ENCODE measurements around the gene FCGR3A. TPM values are rescaled to one million over a fixed set of nuclear protein-coding genes. Genes with fewer than 3 reads are reported as not detected.
A peak's percentile ranks its signal among the peaks of the same experiment; 100 is the strongest.
"Not testable (repeated sequence)": the region's sequence is repeated elsewhere in the genome, so short reads cannot be mapped to it uniquely, and the experiment has no call there.

The FCGR3A gene
- total RNA-seq, 3 donors from 2014 or later: 1.1 to 23.1 (median 19.8) TPM

DNA sequence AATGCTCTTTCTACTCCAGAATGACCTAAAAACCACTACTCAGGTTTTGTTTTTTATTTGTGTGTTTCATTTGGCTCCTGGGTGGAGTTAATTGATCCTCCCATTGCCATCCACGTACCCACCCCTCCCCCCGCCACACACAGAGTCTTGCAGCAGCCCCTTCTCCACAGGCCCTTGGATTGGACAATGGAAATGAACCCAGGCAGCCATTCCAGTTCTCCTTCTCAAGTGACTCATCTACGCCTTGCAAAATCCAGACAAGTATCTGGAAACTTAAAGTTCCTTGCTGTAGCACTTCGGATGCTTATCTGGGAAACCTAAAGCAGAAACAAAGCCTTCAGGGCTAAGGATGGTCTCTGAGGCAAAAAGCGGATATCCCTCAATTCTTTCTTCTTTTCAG lies 1.3 kb upstream of the FCGR3A start:
- H3K4me1 ChIP-seq (ENCODE audit: low read depth); H3K36me3 ChIP-seq (ENCODE audit: low read depth); H3K9me3 ChIP-seq; DNase-seq; ATAC-seq; intact Hi-C loops (cut with DNase I, micrococcal nuclease); H3K4me3 ChIP-seq: not testable (repeated sequence)

DNA sequence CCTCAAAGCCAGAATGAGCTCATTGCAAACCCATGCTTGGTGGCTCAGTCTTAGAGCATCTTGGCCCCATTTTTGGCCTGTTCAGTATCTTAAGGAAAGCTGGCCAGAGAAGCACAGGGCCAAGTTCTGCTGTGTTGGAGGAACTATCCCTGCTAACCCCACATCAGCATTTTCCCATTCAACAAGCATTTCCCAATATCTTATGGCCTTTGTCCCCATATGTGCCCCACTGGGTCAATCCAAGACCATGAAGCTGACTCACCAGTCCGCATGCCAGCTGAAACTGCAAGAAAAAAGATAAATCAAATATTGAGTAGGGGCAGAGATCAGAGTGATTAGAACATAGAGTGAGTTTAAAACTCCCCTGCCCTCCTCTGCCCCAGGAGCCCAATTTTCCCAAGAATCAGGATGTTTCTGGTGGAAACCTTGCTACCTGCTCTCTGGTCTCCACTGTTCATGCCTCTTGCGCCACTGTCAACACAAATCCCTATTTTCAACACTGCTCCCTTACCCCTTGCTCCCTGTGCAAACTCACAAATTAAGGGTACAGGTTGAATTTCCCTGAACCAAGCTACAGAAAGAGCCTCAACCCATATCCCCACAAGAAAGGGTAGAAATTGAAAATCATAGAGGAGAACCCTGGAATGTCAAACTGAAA lies 740 bp downstream of the FCGR3A start:
- H3K9me3 ChIP-seq; intact Hi-C loops (cut with DNase I, micrococcal nuclease); H3K36me3 ChIP-seq (ENCODE audit: low read depth); DNase-seq; ATAC-seq; H3K4me3 ChIP-seq; H3K4me1 ChIP-seq (ENCODE audit: low read depth): not testable (repeated sequence)

DNA sequence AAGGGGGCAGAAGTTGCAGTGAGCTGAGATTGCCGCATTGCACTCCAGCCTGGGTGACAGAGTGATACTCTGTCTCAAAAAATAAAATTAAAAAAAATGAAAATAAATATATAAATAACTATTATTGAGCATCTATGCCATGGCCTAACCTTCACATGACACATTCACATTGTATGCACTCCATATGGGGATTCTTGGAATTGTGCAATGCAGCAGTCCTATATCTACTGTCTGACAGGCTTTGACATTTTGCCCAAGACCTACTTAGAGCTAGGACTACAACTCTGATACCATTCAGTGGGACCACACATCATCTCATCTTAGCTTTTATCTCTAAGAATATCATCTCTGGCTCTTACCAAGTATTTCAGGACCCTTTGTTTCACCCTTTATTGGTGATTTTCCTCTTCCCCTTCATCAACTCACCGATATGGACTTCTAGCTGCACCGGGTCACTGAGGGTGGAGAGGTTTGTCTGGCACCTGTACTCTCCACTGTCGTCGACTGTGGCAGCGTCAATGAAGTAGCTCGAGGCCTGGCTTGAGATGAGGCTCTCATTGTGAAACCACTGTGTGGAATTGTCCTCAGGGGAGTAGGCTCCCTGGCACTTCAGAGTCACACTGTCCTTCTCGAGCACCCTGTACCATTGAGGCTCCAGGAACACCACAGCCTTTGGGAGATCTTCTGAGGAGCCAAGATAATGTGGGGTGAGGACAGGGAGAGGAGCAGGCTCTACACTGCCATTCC lies 1.4 kb downstream of the FCGR3A start:
- H3K4me3 ChIP-seq; H3K9me3 ChIP-seq; ATAC-seq; intact Hi-C loops (cut with DNase I, micrococcal nuclease); DNase-seq; H3K36me3 ChIP-seq (ENCODE audit: low read depth); H3K4me1 ChIP-seq (ENCODE audit: low read depth): not testable (repeated sequence)

DNA sequence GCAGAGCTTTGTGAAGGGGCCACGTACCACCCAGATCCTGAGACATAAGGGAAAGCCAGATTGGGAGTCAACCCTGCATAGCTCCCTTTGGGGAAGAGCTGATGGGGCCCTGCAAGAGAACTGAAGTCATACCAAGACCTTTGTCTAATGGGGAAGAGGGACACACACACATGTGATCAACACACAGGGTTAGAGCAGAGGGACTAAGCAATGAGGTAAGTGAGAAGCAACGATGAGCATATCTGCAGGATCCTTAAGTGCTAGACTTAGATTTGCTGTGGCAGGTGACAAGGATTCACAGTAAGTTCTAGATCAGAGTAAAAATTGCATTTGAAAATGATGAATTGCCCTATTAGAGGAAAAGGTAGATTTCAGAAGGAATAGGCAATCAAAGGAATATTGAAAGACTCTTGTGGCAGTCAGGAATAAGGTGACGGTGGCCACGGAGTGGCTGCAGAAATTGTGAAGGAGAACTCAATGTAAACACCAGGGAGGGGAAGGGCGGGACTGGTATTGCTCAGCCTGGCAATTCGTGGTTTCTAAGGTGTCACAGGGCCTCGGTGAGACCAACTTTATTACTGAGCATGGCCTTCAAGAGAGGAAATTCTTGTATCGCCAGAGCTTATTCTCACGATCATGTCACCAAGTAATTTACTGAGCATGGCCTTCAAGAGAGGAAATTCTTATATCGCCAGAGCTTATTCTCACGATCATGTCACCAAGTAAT lies 4.5 kb downstream of the FCGR3A start:
- ATAC-seq: peak; percentile 74
- intact Hi-C loops (cut with DNase I, micrococcal nuclease); DNase-seq; H3K36me3 ChIP-seq (ENCODE audit: low read depth); H3K4me1 ChIP-seq (ENCODE audit: low read depth); H3K4me3 ChIP-seq; H3K9me3 ChIP-seq: not testable (repeated sequence)

DNA sequence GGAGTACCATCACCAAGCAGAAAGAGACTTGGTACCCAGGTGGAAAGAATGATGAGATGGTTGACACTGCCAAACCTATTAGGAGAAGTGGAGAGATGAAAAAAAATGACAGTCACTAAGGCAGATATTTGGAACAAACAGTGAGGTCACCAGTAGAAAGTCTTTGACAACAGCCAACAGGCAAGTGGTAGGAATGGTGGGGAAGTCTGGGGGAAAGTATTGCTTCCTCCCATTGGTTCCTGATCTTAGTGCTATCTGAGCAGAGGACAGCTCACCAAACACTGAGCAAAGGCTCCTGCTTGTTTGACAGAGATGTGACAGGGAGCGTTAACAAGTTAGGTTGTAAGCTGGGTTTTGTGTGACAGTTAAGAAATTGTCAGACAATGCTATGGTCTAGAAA lies 6.5 kb downstream of the FCGR3A start:
- ATAC-seq; H3K4me1 ChIP-seq (ENCODE audit: low read depth); DNase-seq; H3K4me3 ChIP-seq; intact Hi-C loops (cut with DNase I, micrococcal nuclease); H3K36me3 ChIP-seq (ENCODE audit: low read depth); H3K9me3 ChIP-seq: not testable (repeated sequence)

DNA sequence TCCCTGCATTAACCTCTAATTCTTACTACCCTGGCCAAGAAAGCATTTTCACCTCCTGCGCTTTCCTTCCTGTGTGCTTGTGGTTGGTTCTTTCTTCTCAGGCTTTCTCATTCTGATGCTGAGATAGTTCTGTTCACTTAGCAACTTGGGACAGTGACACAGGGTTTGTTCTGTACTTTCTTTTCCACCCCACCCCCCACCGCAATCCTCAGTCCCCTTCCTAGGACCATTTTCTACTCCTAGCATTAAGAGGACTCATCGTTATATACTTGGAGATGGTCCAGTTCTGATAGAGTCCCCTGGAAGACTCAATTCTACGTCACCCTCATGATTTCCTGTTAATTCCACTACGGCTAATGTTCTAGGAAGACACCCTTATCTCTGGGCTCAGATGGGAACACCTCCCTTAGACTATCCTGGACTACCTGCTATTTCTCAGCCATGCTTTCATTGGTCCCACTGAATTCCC lies 7.5 kb downstream of the FCGR3A start:
- intact Hi-C loops (cut with DNase I, micrococcal nuclease); DNase-seq; H3K9me3 ChIP-seq; H3K36me3 ChIP-seq (ENCODE audit: low read depth); H3K4me1 ChIP-seq (ENCODE audit: low read depth); H3K4me3 ChIP-seq: not testable (repeated sequence)
- peak; percentile 63 for ATAC-seq

DNA sequence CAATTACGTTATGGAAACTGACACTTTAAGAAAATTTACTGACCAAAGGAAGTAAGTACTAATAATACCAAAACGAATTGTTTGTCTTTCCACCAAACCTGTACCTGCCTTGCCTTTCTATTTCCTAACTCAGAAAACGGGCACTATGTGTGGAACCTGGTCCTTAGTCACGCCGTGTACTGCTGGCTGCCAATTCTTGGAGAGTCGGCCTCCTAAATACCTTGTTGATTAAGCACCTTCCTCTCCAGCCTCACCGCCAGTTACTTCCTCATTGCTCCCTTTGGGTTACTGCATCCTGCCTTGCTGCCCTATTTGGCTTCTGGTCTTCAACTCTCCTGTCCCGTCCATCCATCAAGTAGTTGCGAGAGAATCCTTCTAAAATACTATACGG lies 9.1 kb downstream of the FCGR3A start:
- H3K4me1 ChIP-seq (ENCODE audit: low read depth); intact Hi-C loops (cut with DNase I, micrococcal nuclease); H3K4me3 ChIP-seq; H3K36me3 ChIP-seq (ENCODE audit: low read depth); H3K9me3 ChIP-seq; DNase-seq: not testable (repeated sequence)
- ATAC-seq: peak; percentile 52

DNA sequence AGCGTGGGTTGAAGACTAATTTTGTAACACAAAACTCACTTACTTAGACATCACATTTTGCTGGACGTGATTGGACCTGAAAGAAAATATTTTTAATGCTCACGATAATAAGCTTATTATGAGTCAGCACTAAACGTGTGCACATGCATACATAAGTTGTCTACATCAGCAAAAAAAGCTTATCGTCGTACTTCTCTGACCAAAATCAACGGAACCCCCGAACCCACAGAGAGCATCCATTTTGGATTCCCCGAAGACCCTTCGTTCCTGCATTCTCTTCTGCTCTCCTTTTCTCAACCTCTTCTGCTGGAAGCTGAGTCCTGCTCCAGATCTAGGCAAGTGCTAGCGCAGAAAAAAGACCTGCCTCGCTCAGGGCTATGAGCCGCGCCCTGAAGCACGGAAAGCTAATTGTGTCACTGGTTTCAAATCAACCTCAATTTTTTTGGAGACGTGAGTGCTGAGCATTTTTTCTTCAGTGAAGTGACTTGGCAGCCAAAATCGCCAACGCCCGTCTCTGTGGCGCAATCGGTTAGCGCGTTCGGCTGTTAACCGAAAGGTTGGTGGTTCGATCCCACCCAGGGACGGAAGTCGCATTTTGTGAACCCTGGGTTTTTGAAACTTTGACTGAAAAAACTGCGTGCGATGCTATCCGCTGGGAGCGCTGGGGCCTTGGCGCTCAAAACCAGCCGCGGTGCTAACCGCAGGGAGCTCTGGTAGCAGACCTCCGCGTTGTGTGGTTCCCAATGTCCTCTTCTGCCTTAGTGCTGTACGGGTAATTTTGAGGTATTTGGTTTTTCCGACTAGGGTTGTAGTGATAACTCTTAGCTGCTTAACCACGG lies 9.7 kb downstream of the FCGR3A start:
- H3K4me3 ChIP-seq; H3K9me3 ChIP-seq; H3K36me3 ChIP-seq (ENCODE audit: low read depth); H3K4me1 ChIP-seq (ENCODE audit: low read depth); intact Hi-C loops (cut with DNase I, micrococcal nuclease): not testable (repeated sequence)
- DNase-seq (peak; percentile 75), ATAC-seq (peak; percentile 65)

DNA sequence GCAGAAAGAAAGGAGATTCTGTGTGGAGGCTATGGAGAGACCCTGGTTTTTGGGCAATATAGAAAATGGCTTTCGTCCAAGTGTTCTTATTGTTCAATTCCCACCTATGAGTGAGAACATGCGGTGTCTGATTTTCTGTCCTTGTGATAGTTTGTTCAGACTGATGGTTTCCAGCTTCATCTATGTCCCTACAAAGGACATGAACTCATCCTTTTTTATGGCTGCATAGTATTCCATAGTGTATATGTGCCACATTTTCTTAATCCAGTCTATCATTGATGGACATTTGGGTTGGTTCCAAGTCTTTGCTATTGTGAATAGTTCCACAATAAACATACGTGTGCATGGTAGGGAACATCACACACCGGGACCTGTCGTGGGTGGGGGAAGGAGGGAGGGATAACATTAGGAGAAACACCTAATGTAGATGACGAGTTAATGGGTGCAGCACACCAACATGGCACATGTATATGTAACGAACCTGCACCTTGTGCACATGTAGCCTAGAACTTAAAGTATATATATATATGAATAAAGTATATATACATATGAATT lies 10.6 kb downstream of the FCGR3A start:
- H3K36me3 ChIP-seq (ENCODE audit: low read depth); intact Hi-C loops (cut with DNase I, micrococcal nuclease); H3K9me3 ChIP-seq; DNase-seq; H3K4me1 ChIP-seq (ENCODE audit: low read depth); H3K4me3 ChIP-seq; ATAC-seq: not testable (repeated sequence)

DNA sequence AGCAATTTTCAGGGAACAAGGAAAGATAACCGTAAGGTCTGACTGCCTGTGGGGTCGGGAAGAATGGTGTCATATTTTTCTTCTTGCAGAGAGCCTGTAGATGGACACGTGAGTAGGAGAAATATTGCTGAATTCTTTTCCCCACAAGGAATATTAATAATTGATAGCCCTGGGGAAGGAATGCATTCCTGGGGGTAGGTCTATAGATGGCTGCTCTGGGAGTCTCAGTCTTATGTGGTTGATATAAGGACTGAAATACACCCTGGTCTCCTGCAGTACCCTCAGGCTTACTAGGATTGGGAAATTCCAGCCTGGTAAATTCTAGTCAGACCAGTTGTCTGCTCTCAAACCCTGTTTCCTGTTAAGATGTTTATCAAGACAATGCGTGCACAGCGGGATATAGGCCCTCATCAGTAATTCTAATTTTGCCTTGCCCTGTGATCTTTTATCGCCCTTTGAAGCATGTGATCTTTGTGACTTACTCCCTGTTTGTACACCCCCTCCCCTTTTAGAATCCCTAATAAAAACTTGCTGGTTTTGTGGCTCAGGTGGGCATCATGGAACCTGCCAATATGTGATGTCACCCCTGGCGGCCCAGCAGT lies 12.4 kb downstream of the FCGR3A start:
- ATAC-seq; H3K4me1 ChIP-seq (ENCODE audit: low read depth); H3K36me3 ChIP-seq (ENCODE audit: low read depth); intact Hi-C loops (cut with DNase I, micrococcal nuclease); H3K9me3 ChIP-seq; H3K4me3 ChIP-seq; DNase-seq: not testable (repeated sequence)

DNA sequence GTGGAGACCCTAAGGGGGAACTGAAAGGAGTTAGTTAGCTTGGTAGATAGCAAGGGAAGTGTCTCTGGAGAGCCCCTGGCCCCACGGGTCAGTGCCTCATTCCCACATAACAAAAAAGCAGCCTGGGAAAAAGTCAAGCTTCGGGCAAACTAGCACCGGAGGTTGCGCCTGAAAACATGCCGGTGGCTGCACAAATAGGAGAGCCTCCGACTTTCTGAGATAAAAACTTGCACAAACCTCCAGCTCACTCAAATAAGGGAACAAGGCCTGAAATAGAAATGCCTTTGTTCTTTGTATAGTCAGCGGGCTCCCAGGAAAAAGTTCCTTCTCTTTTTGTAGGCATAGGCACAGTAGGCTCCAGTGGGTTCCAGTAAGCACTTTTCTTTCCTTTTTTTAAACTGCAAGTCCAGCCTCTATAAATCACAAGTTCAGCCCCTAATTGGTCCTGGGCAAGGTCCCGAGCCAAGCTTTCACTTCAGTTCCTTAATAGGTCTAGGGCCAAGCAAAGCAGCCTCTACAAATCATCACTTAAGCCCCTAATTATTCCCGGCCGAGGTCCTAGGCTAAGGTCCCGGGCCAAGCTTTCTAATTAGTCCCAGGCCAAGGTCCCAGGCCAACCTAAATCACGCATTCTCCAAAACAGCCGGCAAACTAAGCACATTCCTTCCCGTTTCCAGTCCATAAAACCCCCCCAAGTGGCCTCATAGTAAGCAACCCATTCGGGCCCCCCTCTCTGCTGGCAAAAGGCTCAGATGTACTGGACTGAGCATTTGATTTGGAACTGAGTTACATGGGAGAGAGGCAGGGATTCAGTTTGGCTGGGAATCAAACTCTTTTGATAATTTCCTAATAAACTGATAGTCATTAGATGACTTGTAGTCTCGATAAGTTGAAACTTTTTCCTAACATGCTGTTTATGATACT lies 16.7 kb downstream of the FCGR3A start:
- H3K4me3 ChIP-seq; H3K36me3 ChIP-seq (ENCODE audit: low read depth); H3K9me3 ChIP-seq; intact Hi-C loops (cut with DNase I, micrococcal nuclease); H3K4me1 ChIP-seq (ENCODE audit: low read depth); ATAC-seq: not testable (repeated sequence)
- peak in 1 of 3 donors; percentile 31 for DNase-seq
